Fibroblast of the aortic adventitia (primary cell): ENCODE results near the gene ETV6. TPM values are rescaled to one million over a fixed set of nuclear protein-coding genes. Genes with fewer than 3 reads are reported as not detected.

ENCODE experiments used
- DNase-seq: peaks from one replicate; pipeline ENCODE4 v3.0.0-alpha.2; 2010; ENCODE audit warnings: low read depth
- H3K4me3 ChIP-seq: 2 replicates; pipeline ENCODE4 v1.5.1; 2011; ENCODE audit warnings: low read depth, mild to moderate bottlenecking, control low read depth, low read length, moderate library complexity
- CTCF ChIP-seq: IDR thresholded peaks from 2 replicates; pipeline ENCODE4 v1.5.1; 2011; ENCODE audit warnings: mild to moderate bottlenecking, low read length, control low read depth, inconsistent platforms; ENCODE audit not compliant: insufficient read depth
- total RNA-seq: library from RNA; depleted of rRNA; stranded (reverse); fragments of >200 nt; gene quantifications from 2 replicates; pipeline ENCODE4 v1.2.3, GENCODE V29; 2012; ENCODE audit warnings: low replicate concordance

Gene ETV6
- total RNA-seq, 1 donor, result 6.1 TPM

- TF ChIP-seq CTCF, result no peak
- DNase-seq, result no peak
- no peak overlapping the region for H3K4me3 ChIP-seq
Observed at GRCh38 chr12:11745113-11745512, 95.6 kb downstream of the ETV6 start.

GRCh38 chr12:11746024-11746771, 96.7 kb downstream of the ETV6 start:
- TF ChIP-seq CTCF, result no peak
- DNase-seq, result no peak

GRCh38 chr12:11746940-11747716, 97.7 kb downstream of the ETV6 start:
- no peak for TF ChIP-seq CTCF
- no peak overlapping the region for H3K4me3 ChIP-seq
- no peak for DNase-seq

More at GRCh38 chr12:11746024-11746771, 96.7 kb downstream of the ETV6 start:
- no peak overlapping the region for H3K4me3 ChIP-seq

- no peak for TF ChIP-seq CTCF
- no peak overlapping the region for H3K4me3 ChIP-seq
- no peak for DNase-seq
Observed at GRCh38 chr12:11747969-11748368, 98.5 kb downstream of the ETV6 start.

- no peak for TF ChIP-seq CTCF
- no peak overlapping the region for H3K4me3 ChIP-seq
Observed at GRCh38 chr12:11748903-11749302, 99.4 kb downstream of the ETV6 start.

GRCh38 chr12:11749943-11750690, 100.6 kb downstream of the ETV6 start:
- no peak overlapping the region for H3K4me3 ChIP-seq
- DNase-seq, result no peak
- no peak for TF ChIP-seq CTCF

More at GRCh38 chr12:11748903-11749302, 99.4 kb downstream of the ETV6 start:
- no peak for DNase-seq
